NCI-H128 (cell line): ENCODE results near the gene MAPK4.
"Not testable (repeated sequence)": the region's sequence is repeated elsewhere in the genome, so short reads cannot be mapped to it uniquely, and the experiment has no call there.

ENCODE experiments used
- DNase-seq: peaks from one replicate; lab custom pipeline; 2025; ENCODE audit not compliant: unreplicated experiment; lab: John Stamatoyannopoulos, UW

Gene MAPK4

GRCh38 chr18:50748243-50749229, 188.6 kb downstream of the MAPK4 start:
- no peak for DNase-seq

GRCh38 chr18:50749421-50749820, 189.5 kb downstream of the MAPK4 start:
- no peak for DNase-seq

GRCh38 chr18:50749945-50750344, 190.1 kb downstream of the MAPK4 start:
- DNase-seq = no peak

- no peak for DNase-seq
Observed at GRCh38 chr18:50750546-50750945, 190.7 kb downstream of the MAPK4 start.

- DNase-seq = no peak
Observed at GRCh38 chr18:50751490-50751889, 191.6 kb downstream of the MAPK4 start.

- no peak for DNase-seq
Observed at GRCh38 chr18:50751947-50752346, 192.1 kb downstream of the MAPK4 start.

GRCh38 chr18:50753311-50753710, 193.4 kb downstream of the MAPK4 start:
- DNase-seq = no peak

GRCh38 chr18:50754297-50754696, 194.4 kb downstream of the MAPK4 start:
- DNase-seq = no peak

GRCh38 chr18:50757358-50757757, 197.5 kb downstream of the MAPK4 start:
- DNase-seq = no peak

- DNase-seq = no peak
Observed at GRCh38 chr18:50769463-50769862, 209.6 kb downstream of the MAPK4 start.

- DNase-seq = no peak
Observed at GRCh38 chr18:50775207-50775606, 215.3 kb downstream of the MAPK4 start.

- no peak for DNase-seq
Observed at GRCh38 chr18:50775726-50776125, 215.8 kb downstream of the MAPK4 start.

- no peak for DNase-seq
Observed at GRCh38 chr18:50776383-50776782, 216.5 kb downstream of the MAPK4 start.

- DNase-seq = not testable (repeated sequence)
Observed at GRCh38 chr18:50779021-50779420, 219.1 kb downstream of the MAPK4 start.
